ENCODE results near the gene VASH2.

GRCh38 chr1:212954514-212954913, 4.2 kb downstream of the VASH2 start:
- TF ChIP-seq, protein P1, sequence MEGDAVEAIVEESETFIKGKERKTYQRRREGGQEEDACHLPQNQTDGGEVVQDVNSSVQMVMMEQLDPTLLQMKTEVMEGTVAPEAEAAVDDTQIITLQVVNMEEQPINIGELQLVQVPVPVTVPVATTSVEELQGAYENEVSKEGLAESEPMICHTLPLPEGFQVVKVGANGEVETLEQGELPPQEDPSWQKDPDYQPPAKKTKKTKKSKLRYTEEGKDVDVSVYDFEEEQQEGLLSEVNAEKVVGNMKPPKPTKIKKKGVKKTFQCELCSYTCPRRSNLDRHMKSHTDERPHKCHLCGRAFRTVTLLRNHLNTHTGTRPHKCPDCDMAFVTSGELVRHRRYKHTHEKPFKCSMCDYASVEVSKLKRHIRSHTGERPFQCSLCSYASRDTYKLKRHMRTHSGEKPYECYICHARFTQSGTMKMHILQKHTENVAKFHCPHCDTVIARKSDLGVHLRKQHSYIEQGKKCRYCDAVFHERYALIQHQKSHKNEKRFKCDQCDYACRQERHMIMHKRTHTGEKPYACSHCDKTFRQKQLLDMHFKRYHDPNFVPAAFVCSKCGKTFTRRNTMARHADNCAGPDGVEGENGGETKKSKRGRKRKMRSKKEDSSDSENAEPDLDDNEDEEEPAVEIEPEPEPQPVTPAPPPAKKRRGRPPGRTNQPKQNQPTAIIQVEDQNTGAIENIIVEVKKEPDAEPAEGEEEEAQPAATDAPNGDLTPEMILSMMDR (IDR thresholded peaks at IDR 0.05; ENCODE audit: insufficient read depth, low read length, poor library complexity, severe bottlenecking): no peak
- no peak for TF ChIP-seq EZH2phosphoT487 (conservative IDR thresholded peaks at IDR 0.05; ENCODE audit: low read length)
